Gastrocnemius medialis (tissue), 4 donors: Measurements from ENCODE around the gene CTNNBL1. TPM values are rescaled to one million over a fixed set of nuclear protein-coding genes. Genes with fewer than 3 reads are reported as not detected.

ENCODE experiments used
- ATAC-seq, 2 donors: fragments of 150-250 bp; one replicate each; pipeline ENCODE4 v1.9.1; 2016
- DNase-seq, 2 donors: peaks; one replicate each; pipeline ENCODE4 v3.0.0-alpha.2; 2019
- H3K27ac ChIP-seq, 4 donors: fragments of 200-600 bp; sonication (generic); 1 replicate in 1 of 4; 2 replicates in 3 of 4; pipeline ENCODE4 v1.5.1; 2016 to 2018; ENCODE audit warnings: mild to moderate bottlenecking in 2 of 4, moderate library complexity in 1 of 4
- H3K27me3 ChIP-seq, 3 donors: fragments of 200-600 bp; sonication (generic) in 2 of 3; 1 replicate in 1 of 3; 2 replicates in 2 of 3; pipeline versions ENCODE4 v1.5.1 to v1.6.0; 2016 to 2019; ENCODE audit warnings: mild to moderate bottlenecking in 1 of 3, moderate library complexity in 1 of 3
- H3K36me3 ChIP-seq, 2 donors: fragments of 200-600 bp; sonication (generic) in 1 of 2; one replicate each; pipeline ENCODE4 v1.5.1; 2017 to 2018
- H3K4me1 ChIP-seq, 2 donors: fragments of 200-600 bp; sonication (generic) in 1 of 2; one replicate each; pipeline ENCODE4 v1.5.1; 2016 to 2017; ENCODE audit warnings: mild to moderate bottlenecking in 2 of 2
- H3K4me3 ChIP-seq, 4 donors: fragments of 200-600 bp; sonication (generic) in 3 of 4; 1 replicate in 1 of 4; 2 replicates in 3 of 4; pipeline ENCODE4 v1.5.1; 2016 to 2019; ENCODE audit warnings: mild to moderate bottlenecking in 2 of 4
- H3K9me3 ChIP-seq, 3 donors: fragments of 200-600 bp; sonication (generic) in 2 of 3; 1 replicate in 1 of 3; 2 replicates in 2 of 3; pipeline ENCODE4 v1.5.1; 2016 to 2019
- CTCF ChIP-seq, 5 experiments: fragments of 450-650 bp in 3 of 5; fragments of 200-600 bp in 2 of 5; sonication (generic) in 2 of 5; IDR thresholded peaks in 4 of 5; conservative IDR thresholded peaks in 1 of 5; 1 replicate in 4 of 5; 2 replicates in 1 of 5; pipeline ENCODE4 v1.5.1; 2016 to 2019; ENCODE audit warnings: antibody characterized with exemption in 5 of 5, mild to moderate bottlenecking in 3 of 5, moderate library complexity in 3 of 5
- POLR2A ChIP-seq, 2 donors: fragments of 450-650 bp; IDR thresholded peaks; one replicate each; pipeline ENCODE4 v1.6.1; 2017; ENCODE audit warnings: antibody characterized with exemption in 2 of 2, mild to moderate bottlenecking in 2 of 2, moderate library complexity in 2 of 2
- in situ Hi-C, 4 donors: fragments of 200-750 bp; cut with MboI; loops; one replicate each; pipeline versions ENCODE4 v1.15.0 to v1.8.0; 2017; ENCODE audit warnings: low sequenced_read_pairs in 4 of 4
- intact Hi-C: fragments of 100-400 bp; cut with DNase I; formaldehyde crosslinking; loops from one replicate; pipeline ENCODE4 v1.15.1; 2023; ENCODE audit warnings: low total_unique reads
- total RNA-seq, 4 donors: library from RNA; depleted of rRNA; stranded (reverse); fragments of >200 nt; gene quantifications; one replicate each; pipeline versions ENCODE4 v1.1.0 to v1.2.3, GENCODE V29; 2016

CTNNBL1 gene
- total RNA-seq, 4 donors from 2014 or later, result 23.1 to 35.4 (median 30.3) TPM

DNA sequence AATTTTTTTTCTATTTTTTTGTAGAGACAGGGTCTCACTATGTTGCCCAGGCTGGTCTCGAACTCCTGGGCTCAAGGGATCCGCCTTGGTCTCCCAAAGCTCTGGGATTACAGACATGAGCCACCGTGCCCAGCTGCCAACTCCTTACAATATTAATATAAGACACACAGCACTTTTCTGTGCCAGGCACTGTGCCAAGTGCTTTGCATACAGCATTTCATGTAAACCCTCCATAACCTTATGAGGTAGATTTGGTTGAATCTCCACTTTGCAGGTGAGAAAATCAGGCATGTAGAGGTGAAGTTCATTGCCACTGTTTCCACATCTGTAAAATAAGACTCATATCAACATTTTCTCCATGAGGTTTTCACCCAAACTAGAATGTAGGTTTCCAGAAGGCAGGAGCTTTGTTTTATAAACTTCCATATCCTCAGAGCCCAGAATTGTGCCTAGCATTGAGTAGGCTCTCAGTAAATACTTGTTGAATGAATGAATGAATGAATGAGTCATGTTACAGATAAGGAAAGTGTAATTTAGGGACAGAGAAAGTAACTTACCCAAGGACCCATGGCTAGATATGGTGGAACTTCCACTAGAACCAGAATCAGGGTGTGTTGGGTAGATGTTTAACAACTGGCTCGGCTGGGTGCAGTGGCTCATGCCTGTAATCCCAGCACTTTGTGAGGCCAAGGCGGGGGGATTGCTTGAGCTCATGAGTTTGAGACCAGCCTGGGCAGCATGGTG, 3.0 kb upstream of the CTNNBL1 start:
- no peaks in the 10 kb centered on the region for H3K9me3 ChIP-seq
- no peak for TF ChIP-seq POLR2A (IDR thresholded peaks at IDR 0.05)
- no peak for TF ChIP-seq CTCF (IDR thresholded peaks at IDR 0.05 in 4 of 5, conservative IDR thresholded peaks at IDR 0.05 in 1 of 5)
- DNase-seq, result no peak
- in situ Hi-C loops (no loop called here), intact Hi-C loops (no loop called here)
- H3K27ac ChIP-seq, result no peak overlapping the region
- no peak for ATAC-seq
- no peak overlapping the region for H3K4me3 ChIP-seq
- peaks cover 12 to 14% of the 10 kb centered on the region in 2 donors for H3K4me1 ChIP-seq
- peaks cover 0 to 3% (median 0%) of the 10 kb centered on the region in 3 donors for H3K27me3 ChIP-seq
- no peaks in the 10 kb centered on the region for H3K36me3 ChIP-seq

- intact Hi-C loops, result loop anchor here (2.0 kb wide), 2 partner anchors 34 to 300 kb away; no protein-coding TSS in a partner anchor
Observed at GRCh38 chr20:37692459-37693166, 1.2 kb upstream of the CTNNBL1 start.

DNA sequence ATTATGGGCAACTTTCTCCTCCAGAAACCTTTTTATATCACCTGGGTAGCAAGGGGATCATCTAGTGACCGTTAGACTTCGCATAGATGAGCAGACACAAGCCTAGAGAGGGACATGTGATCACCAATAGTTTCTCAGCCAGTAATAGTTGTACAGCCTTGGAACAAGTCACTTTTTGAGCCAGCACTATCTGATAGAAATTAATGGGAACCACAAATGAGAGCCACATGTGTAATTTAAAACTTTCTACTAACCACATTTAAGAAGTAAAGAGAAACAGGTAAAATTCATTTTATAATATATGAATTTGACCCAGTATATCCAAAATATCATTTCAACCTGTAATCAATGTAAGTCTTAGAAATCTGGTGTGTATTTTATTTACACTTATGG, 592 bp upstream of the CTNNBL1 start:
- H3K27me3 ChIP-seq, result peaks cover 0 to 3% (median 0%) of the 10 kb centered on the region in 3 donors
- DNase-seq (no peak), ATAC-seq (no peak)
- peaks cover 12 to 17% of the 10 kb centered on the region in 2 donors for H3K4me1 ChIP-seq
- intact Hi-C loops, result loop anchor here (2.0 kb wide), 2 partner anchors 34 to 300 kb away; no protein-coding TSS in a partner anchor
- no peaks in the 10 kb centered on the region for H3K9me3 ChIP-seq
- peak overlapping the region; percentile 66 to 93 (median 77) for H3K4me3 ChIP-seq
- H3K27ac ChIP-seq, result peak overlapping the region; percentile 55 to 79 (median 72)
- H3K36me3 ChIP-seq, result no peaks in the 10 kb centered on the region
- TF ChIP-seq POLR2A (IDR thresholded peaks at IDR 0.05) (no peak), CTCF (IDR thresholded peaks at IDR 0.05 in 4 of 5, conservative IDR thresholded peaks at IDR 0.05 in 1 of 5) (no peak)
- in situ Hi-C loops, result no loop called here

More at GRCh38 chr20:37692459-37693166, 1.2 kb upstream of the CTNNBL1 start:
- in situ Hi-C loops, result no loop called here
- Histone ChIP-seq H3K9me3 (no peaks in the 10 kb centered on the region), H3K27me3 (peaks cover 0 to 3% (median 0%) of the 10 kb centered on the region in 3 donors), H3K36me3 (no peaks in the 10 kb centered on the region), H3K27ac (no peak overlapping the region), H3K4me1 (peaks cover 12 to 17% of the 10 kb centered on the region in 2 donors), H3K4me3 (no peak overlapping the region)
- DNase-seq (no peak), ATAC-seq (no peak)
- no peak for TF ChIP-seq POLR2A (IDR thresholded peaks at IDR 0.05)
- no peak for TF ChIP-seq CTCF (IDR thresholded peaks at IDR 0.05 in 4 of 5, conservative IDR thresholded peaks at IDR 0.05 in 1 of 5)

GRCh38 chr20:37695684-37696342, 2.0 kb downstream of the CTNNBL1 start:
- H3K4me3 ChIP-seq, result no peak overlapping the region
- no peak for ATAC-seq
- H3K9me3 ChIP-seq, result no peaks in the 10 kb centered on the region
- in situ Hi-C loops, result no loop called here
- TF ChIP-seq CTCF (IDR thresholded peaks at IDR 0.05 in 4 of 5, conservative IDR thresholded peaks at IDR 0.05 in 1 of 5) (no peak), POLR2A (IDR thresholded peaks at IDR 0.05) (no peak)
- DNase-seq, result no peak
- H3K27ac ChIP-seq, result no peak overlapping the region
- intact Hi-C loops, result no loop called here
- no peaks in the 10 kb centered on the region for H3K36me3 ChIP-seq
- no peaks in the 10 kb centered on the region for H3K27me3 ChIP-seq
- H3K4me1 ChIP-seq, result peaks cover 12 to 25% of the 10 kb centered on the region in 2 donors
